HG03060 (cell line): ENCODE measurements around the gene COL7A1.

Experiments used
- ATAC-seq: cut with Tn5 transposase; IDR thresholded peaks from one replicate; pipeline ENCODE4 v1.9.1; 2021; ENCODE audit warnings: low read depth, moderate number of reproducible peaks; ENCODE audit not compliant: unreplicated experiment

COL7A1 gene

GRCh38 chr3:48592519-48593087, 2.5 kb downstream of the COL7A1 start:
- ATAC-seq: no peak

DNA sequence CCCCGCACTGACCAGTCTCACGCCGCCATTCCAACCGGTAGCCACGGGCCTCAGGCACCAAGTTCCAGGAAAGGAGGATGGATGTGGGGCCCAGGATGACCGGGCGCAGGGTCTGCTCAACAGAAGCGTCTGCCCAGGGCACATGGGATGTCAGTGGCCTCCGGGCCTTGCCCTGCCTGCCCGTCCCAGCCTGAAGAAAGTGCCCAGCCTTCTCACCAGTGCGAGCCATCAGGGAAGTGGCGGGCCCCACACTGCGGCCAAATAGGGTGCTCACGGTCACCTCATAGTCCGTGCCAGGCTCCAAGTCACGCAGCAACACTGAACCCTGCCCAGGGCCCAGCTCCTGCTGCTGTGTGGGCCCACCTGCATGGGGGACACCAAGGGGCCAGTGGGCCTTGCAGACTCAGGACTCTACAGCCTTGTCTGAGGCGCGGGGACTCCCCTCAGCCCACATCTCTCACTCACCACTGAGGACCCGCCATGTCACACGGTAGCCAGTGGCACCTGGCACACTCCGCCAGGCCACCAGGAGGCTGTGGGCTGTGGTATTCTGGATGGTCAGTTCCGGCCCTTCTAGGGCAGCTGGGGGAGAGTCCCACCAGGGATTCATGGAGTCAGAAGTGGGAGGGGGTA, 3.1 kb downstream of the COL7A1 start:
- ATAC-seq: no peak

- ATAC-seq: no peak
Observed at GRCh38 chr3:48591436-48591835, 3.7 kb downstream of the COL7A1 start.

GRCh38 chr3:48588230-48588629, 6.9 kb downstream of the COL7A1 start:
- no peak for ATAC-seq

DNA sequence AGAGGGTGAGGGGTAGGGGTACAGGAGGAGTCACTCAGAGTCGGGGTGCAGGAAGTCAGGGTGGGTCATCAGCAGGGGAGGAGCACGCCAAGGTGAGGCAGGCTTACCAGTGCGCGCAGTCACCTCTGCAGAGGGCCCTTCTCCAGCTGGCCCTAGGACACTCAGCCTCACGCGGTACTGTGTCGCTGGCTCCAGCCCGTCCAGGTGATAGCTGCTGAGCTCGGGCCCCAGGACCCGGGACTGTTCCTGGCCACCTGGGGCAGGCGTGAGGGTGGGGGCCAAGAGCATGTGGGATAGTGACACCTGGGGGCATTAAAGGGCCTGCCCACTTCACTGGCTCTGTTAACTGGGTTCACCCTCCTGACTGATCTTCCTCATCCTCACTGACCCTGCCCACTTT, 7.4 kb downstream of the COL7A1 start:
- ATAC-seq: no peak

GRCh38 chr3:48585411-48585810, 9.7 kb downstream of the COL7A1 start:
- ATAC-seq: no peak

- no peak for ATAC-seq
Observed at GRCh38 chr3:48584836-48585235, 10.3 kb downstream of the COL7A1 start.

DNA sequence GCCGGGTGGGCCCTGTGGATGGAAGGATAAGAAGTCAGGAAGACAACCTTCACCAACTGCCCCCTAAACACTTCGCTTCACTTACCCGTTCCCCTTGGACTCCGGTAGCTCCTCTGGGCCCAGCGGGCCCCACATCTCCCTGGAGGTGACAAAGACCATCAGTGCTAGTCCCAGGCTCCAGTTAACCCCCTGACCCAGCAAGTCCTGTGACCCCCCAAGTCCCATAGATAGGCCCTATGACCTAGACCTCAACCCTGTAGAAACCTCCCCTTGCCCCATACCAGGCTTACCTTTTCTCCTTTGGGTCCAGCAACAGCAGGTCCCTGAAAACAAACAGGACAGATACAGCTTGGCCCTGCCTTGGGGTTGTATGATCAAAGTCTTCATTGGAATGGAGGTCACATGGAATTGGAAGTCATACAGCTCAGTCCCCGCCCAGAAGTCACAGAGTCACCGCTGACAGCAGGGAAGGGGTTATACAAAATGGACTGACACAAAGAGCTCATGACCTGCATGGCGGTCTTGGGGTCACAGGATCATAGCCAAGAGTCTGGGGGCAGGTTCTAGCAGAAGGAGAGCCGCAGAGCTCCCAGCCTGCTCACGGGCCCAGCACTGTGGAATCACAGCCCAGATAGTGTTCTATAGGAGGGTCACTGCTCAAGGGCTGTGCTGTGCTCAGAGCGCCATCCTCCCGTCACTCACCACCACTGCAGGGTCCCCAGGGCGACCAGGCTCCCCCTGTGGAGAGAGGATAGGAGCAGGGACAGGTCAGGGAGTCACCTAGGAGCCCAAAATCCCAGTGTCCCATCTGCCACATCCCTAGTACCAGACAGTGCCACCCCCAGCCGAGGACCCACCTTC, 13.3 kb downstream of the COL7A1 start:
- no peak for ATAC-seq

DNA sequence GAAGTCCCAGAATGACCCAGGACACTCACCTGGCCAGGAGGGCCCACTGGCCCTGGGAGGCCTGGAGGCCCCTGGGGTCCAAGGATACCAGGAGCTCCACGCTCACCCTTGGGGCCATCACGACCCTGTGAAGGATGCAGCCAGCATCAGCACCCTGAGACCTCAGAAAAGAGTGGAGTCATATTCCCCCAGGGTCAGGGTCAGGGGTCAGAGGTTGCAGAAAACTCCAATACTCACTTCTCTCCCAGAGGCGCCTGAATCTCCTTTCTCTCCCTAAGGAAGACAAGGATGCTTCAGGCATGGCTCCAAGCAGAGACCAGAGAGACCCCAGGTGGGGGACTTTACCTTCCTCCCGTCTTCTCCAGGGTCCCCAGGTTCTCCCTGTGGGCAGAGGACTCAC, 18.5 kb downstream of the COL7A1 start:
- no peak for ATAC-seq

GRCh38 chr3:48575366-48575765, 19.8 kb downstream of the COL7A1 start:
- no peak for ATAC-seq

GRCh38 chr3:48573973-48574585, 21.1 kb downstream of the COL7A1 start:
- no peak for ATAC-seq

- ATAC-seq: no peak
Observed at GRCh38 chr3:48572517-48572916, 22.6 kb downstream of the COL7A1 start.

DNA sequence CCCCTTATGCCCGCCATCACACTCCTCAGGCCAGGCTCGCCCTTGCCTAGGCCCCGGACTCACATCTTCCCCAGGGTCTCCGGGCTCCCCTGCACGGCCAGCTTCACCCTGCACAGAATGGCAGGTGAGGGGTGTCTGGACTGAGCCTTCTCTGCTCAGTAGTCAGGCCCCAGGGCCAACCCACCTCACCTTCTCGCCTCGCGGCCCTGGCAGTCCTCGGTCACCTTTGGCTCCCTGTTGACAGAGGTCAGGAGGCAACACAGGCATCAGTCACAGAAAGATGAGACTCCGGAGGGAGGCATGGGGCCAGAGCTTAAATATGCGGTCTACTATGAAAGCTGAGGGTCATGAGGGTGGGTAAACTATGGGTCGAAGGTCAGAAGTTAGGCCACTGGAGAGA, 23.2 kb downstream of the COL7A1 start:
- no peak for ATAC-seq

GRCh38 chr3:48569808-48570450, 25.2 kb downstream of the COL7A1 start:
- no peak for ATAC-seq

DNA sequence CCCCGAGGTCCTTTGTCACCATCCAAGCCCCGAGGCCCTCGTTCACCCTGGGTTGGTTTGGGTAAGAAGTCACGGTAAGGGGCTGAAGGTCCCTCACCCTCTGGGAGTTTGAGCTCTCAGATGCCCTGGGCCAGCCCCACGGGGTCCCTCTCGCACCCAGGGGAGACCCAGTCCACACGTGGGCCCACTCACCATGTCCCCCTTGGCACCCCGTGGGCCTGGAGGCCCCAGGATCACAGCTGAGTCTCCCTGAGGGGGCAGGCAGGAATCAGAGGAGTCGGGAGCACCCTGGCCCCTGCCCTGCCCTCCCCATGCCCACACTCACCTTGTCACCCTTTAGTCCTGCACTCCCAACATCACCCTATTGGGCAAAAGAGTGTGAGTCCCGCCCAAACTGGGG, 25.7 kb downstream of the COL7A1 start:
- no peak for ATAC-seq

GRCh38 chr3:48568476-48568875, 26.7 kb downstream of the COL7A1 start:
- no peak for ATAC-seq

DNA sequence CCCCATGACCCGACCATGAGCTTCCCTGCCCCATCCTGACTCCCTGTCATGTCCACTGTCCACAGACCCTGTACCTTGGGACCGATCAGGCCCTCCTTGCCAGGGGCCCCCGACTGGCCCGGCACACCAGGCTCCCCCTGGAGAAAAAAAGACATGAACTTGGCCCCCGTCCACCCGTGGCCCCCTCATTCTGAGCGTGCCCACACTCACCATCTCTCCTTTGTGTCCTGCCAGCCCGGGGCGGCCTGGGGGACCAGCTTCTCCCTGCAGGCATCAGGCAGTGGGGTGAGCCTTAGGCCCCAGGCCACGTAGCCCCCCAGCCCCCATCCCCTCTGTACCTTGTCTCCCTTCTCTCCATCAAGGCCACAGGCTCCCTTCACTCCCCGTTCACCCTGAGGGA, 27.6 kb downstream of the COL7A1 start:
- ATAC-seq: no peak

DNA sequence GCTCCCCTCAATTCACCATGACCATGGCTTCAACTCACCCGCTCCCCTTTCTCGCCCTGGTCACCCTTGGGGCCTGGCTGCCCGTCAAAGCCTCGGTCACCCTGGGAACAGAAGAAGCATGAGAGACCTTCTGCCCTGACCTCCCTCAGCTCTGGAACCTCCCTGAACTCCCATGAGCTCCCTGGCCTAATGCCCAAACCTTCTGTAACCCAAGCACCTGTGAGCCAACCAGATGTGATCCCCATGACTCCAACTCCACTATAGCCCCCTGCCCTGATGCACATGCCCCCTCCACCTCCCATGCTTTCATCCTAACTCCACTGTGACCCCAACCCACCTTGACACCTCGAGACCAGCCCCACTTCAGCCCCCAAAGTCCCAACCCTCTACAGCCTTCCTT, 28.0 kb downstream of the COL7A1 start:
- ATAC-seq: no peak

GRCh38 chr3:48566401-48566760, 28.7 kb downstream of the COL7A1 start:
- ATAC-seq: no peak

- ATAC-seq: no peak
Observed at GRCh38 chr3:48565591-48566400, 29.3 kb downstream of the COL7A1 start.
